ENCODE data around the gene ARRB2.
A peak's percentile ranks its signal among the peaks of the same experiment; 100 is the strongest.
"Not testable (repeated sequence)": the region's sequence is repeated elsewhere in the genome, so short reads cannot be mapped to it uniquely, and the experiment has no call there.

The ARRB2 gene

GRCh38 chr17:4711661-4712181 is 1.3 kb downstream of the ARRB2 start:
- peak in 1 of 2 experiments; percentile 43 for DNase-seq
- no peak for TF ChIP-seq POLR2A (IDR thresholded peaks at IDR 0.05; ENCODE audit: low read length)
- no peak for TF ChIP-seq GATA1 (IDR thresholded peaks at IDR 0.05; ENCODE audit: low read depth, low read length)

- TF ChIP-seq POLR2A (IDR thresholded peaks at IDR 0.05; ENCODE audit: low read length), result no peak
- TF ChIP-seq GATA1 (IDR thresholded peaks at IDR 0.05; ENCODE audit: low read depth, low read length), result no peak
- peak in 1 of 2 experiments; percentile 24 for DNase-seq
Measured at GRCh38 chr17:4712526-4712925, 2.1 kb downstream of the ARRB2 start.

GRCh38 chr17:4714340-4715062 is 4.1 kb downstream of the ARRB2 start:
- DNase-seq, result not testable (repeated sequence)

GRCh38 chr17:4715063-4715744 is 4.8 kb downstream of the ARRB2 start:
- TF ChIP-seq GATA1 (IDR thresholded peaks at IDR 0.05; ENCODE audit: low read depth, low read length) (no peak), POLR2A (IDR thresholded peaks at IDR 0.05; ENCODE audit: low read length) (no peak)
- no peak for DNase-seq

GRCh38 chr17:4716081-4716480 is 5.6 kb downstream of the ARRB2 start:
- no peak for DNase-seq
- TF ChIP-seq GATA1 (IDR thresholded peaks at IDR 0.05; ENCODE audit: low read depth, low read length), result no peak
- no peak for TF ChIP-seq POLR2A (IDR thresholded peaks at IDR 0.05; ENCODE audit: low read length)

GRCh38 chr17:4717791-4718190 is 7.4 kb downstream of the ARRB2 start:
- DNase-seq, result no peak

GRCh38 chr17:4718276-4718675 is 7.8 kb downstream of the ARRB2 start:
- no peak for TF ChIP-seq POLR2A (IDR thresholded peaks at IDR 0.05; ENCODE audit: low read length)
- no peak for TF ChIP-seq GATA1 (IDR thresholded peaks at IDR 0.05; ENCODE audit: low read depth, low read length)
- DNase-seq, result no peak

More at GRCh38 chr17:4717791-4718190, 7.4 kb downstream of the ARRB2 start:
- TF ChIP-seq POLR2A (IDR thresholded peaks at IDR 0.05; ENCODE audit: low read length) (no peak), GATA1 (IDR thresholded peaks at IDR 0.05; ENCODE audit: low read depth, low read length) (no peak)

GRCh38 chr17:4719146-4719545 is 8.7 kb downstream of the ARRB2 start:
- no peak for DNase-seq
- TF ChIP-seq GATA1 (IDR thresholded peaks at IDR 0.05; ENCODE audit: low read depth, low read length), result no peak

- TF ChIP-seq POLR2A (IDR thresholded peaks at IDR 0.05; ENCODE audit: low read length), result no peak
- no peak for TF ChIP-seq GATA1 (IDR thresholded peaks at IDR 0.05; ENCODE audit: low read depth, low read length)
- DNase-seq, result peak in 1 of 2 experiments; percentile 25
Measured at GRCh38 chr17:4719684-4720221, 9.3 kb downstream of the ARRB2 start.

GRCh38 chr17:4720787-4721186 is 10.4 kb downstream of the ARRB2 start:
- no peak for DNase-seq

GRCh38 chr17:4721203-4722135 is 11.0 kb downstream of the ARRB2 start:
- DNase-seq, result peak; percentile 91 to 92

More at GRCh38 chr17:4720787-4721186, 10.4 kb downstream of the ARRB2 start:
- TF ChIP-seq POLR2A (IDR thresholded peaks at IDR 0.05; ENCODE audit: low read length), result no peak
- TF ChIP-seq GATA1 (IDR thresholded peaks at IDR 0.05; ENCODE audit: low read depth, low read length), result no peak

GRCh38 chr17:4722678-4723240 is 12.3 kb downstream of the ARRB2 start:
- DNase-seq, result peak in 1 of 2 experiments; percentile 27
- no peak for TF ChIP-seq GATA1 (IDR thresholded peaks at IDR 0.05; ENCODE audit: low read depth, low read length)
- TF ChIP-seq POLR2A (IDR thresholded peaks at IDR 0.05; ENCODE audit: low read length), result no peak

More at GRCh38 chr17:4721203-4722135, 11.0 kb downstream of the ARRB2 start:
- peak; percentile 55 for TF ChIP-seq POLR2A (IDR thresholded peaks at IDR 0.05; ENCODE audit: low read length)
- no peak for TF ChIP-seq GATA1 (IDR thresholded peaks at IDR 0.05; ENCODE audit: low read depth, low read length)

GRCh38 chr17:4724650-4725049 is 14.2 kb downstream of the ARRB2 start:
- peak in 1 of 2 experiments; percentile 55 for DNase-seq
- no peak for TF ChIP-seq POLR2A (IDR thresholded peaks at IDR 0.05; ENCODE audit: low read length)
